Fibroblast of lung (primary cell): ENCODE measurements around the gene SERPINB1.

ENCODE experiments used
- EZH2 ChIP-seq: IDR thresholded peaks from 2 replicates; pipeline ENCODE4 v1.5.1; 2012; ENCODE audit warnings: low read length, control low read depth, mild to moderate bottlenecking; ENCODE audit errors: missing control alignments
- TF ChIP-seq, protein P1 (sequence below), 2 donors: IDR thresholded peaks in 1 of 2; conservative IDR thresholded peaks in 1 of 2; 1 replicate in 1 of 2; 2 replicates in 1 of 2; pipeline ENCODE4 v1.5.1; 2011 to 2012; ENCODE audit warnings: low read length in 2 of 2, control low read depth in 1 of 2, inconsistent platforms in 1 of 2, low read depth in 1 of 2, mild to moderate bottlenecking in 1 of 2

DNA sequence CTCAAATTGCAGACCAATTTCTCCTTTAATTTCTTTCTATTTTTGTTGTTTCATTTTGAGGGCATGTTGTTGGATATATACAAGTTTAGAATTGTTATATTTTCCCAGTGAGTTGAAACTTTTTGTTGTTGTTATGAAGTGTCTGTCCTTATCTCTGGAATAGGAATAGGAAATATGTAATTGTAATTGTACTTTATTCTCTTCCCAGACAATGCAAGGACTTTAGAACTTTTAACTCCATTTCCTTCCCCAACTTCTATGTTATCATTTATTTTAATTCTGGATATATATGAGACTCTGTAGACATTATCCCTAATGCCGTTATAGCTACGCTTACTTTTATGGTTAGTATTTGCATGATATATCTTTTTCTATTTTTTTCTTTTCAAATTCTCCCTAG lies 12.4 kb downstream of the SERPINB1 start:
- TF ChIP-seq, protein P1, sequence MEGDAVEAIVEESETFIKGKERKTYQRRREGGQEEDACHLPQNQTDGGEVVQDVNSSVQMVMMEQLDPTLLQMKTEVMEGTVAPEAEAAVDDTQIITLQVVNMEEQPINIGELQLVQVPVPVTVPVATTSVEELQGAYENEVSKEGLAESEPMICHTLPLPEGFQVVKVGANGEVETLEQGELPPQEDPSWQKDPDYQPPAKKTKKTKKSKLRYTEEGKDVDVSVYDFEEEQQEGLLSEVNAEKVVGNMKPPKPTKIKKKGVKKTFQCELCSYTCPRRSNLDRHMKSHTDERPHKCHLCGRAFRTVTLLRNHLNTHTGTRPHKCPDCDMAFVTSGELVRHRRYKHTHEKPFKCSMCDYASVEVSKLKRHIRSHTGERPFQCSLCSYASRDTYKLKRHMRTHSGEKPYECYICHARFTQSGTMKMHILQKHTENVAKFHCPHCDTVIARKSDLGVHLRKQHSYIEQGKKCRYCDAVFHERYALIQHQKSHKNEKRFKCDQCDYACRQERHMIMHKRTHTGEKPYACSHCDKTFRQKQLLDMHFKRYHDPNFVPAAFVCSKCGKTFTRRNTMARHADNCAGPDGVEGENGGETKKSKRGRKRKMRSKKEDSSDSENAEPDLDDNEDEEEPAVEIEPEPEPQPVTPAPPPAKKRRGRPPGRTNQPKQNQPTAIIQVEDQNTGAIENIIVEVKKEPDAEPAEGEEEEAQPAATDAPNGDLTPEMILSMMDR (conservative IDR thresholded peaks at IDR 0.05 in 1 of 2, IDR thresholded peaks at IDR 0.05 in 1 of 2; ENCODE audit: low read depth in 1 of 2, low read length in 2 of 2): no peak
- no peak for TF ChIP-seq EZH2
